ENCODE measurements around the gene TMEM253. TPM values are rescaled to one million over a fixed set of nuclear protein-coding genes. Genes with fewer than 3 reads are reported as not detected.

Gene TMEM253
- total RNA-seq (2021) (0.48 and 0.49 TPM in 2 replicates), Bru-seq, nascent RNA (percentile 36 among the genes with signal in this experiment), BruChase-seq, experiment 1, labeled RNA remaining after a 2-hour chase (percentile 15 among the genes with signal in this experiment), BruChase-seq, experiment 2, labeled RNA remaining after a 6-hour chase (percentile 45 among the genes with signal in this experiment)
- long read RNA-seq, partial matches to known transcripts: 0 of 1 reads
- long read RNA-seq, other reads (novel, unspliced or antisense): 1 of 1 reads

DNA sequence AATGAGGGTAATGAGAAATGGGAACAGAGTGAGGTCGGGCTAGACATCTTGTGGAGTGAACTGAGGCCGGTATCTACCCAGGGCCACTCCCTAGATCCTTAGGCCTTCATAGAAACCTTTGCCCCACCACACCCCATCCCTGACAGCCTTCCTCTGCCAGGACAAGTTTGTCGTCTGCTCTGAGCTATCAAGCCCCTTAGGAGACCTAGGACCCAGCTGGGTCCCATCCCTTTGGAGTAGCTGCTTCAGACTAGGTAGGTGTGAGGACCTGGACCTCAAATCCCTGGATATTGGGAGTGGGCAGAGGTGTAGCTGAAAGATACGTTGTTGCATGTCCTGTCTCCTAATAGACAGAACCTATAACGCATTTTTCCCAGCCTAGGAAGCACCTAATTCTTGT lies at the start of gene TMEM253:
Gene TMEM253 (plus strand): TSS at position 136 of the 400 bp plus-strand sequence. CDS start 278 bp downstream, outside the sequence.
- intact Hi-C loops (cut with micrococcal nuclease; ENCODE audit: unreplicated experiment): no loop called here

DNA sequence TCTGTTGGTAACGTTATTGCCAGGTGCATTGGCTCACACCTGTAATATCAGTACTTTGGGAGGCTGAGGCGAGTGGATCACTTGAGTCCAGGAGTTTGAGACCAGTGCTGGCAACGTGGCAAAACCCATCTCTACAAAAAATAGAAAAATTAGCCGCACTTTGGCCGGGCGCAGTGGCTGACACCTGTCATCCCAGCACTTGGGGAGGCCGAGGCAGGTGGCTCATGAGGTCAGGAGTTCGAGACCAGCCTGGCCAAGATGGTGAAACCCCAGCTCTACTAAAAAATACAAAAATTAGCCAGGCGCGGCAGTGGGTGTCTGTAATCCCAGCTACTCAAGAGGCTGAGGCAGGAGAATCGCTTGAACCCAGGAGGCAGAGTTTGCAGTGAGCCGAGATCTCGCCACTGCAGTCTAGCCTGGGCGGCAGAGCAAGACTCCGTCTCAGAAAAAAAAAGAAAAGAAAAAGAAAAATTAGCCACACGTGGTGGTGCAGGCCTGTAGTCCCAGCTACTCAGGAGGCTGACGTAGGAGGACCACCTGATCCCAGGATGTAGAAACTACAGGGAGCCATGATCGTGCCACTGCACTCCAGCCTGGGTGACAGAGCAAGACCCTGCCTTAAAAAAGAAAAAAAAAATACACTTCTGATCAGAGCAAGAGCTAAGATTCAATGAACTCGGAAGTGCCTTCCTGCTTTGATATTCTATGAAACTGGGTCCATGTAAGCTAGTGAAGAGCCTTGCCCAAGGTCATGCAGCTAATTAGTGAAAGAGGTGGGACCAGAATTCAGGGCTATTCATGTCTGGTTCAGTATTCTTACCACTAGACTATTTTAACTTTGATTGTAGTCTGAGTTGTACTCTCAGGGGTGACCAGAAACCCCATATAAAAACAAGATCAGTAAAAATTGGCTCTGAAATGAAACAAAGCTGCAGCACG lies 47.4 kb upstream of the TMEM253 start:
- no peaks in the 10 kb centered on the region for H3K27me3 ChIP-seq (replicated peaks; ENCODE audit: insufficient read depth, low read depth, low read length, poor library complexity)
- no peaks in the 10 kb centered on the region for H3K9me3 ChIP-seq (ENCODE audit: low read depth, low read length, poor library complexity, severe bottlenecking)
- intact Hi-C loops (cut with micrococcal nuclease; ENCODE audit: unreplicated experiment): no loop called here
- H3K36me3 ChIP-seq (ENCODE audit: insufficient read depth, low read length, poor library complexity, severe bottlenecking): no peaks in the 10 kb centered on the region
- ChIA-PET POLR2A (ENCODE audit: low non-redundant PET) (no interaction called here), CTCF (no interaction called here)
- no peaks in the 10 kb centered on the region for H3K4me1 ChIP-seq (ENCODE audit: insufficient read depth, low read length, poor library complexity, severe bottlenecking)
- no peak overlapping the region for H3K4me3 ChIP-seq (ENCODE audit: low read depth, low read length, poor library complexity, severe bottlenecking)
- H3K27ac ChIP-seq (ENCODE audit: low read depth, low read length, poor library complexity, severe bottlenecking): no peak overlapping the region
- no peak for TF ChIP-seq EZH2 (IDR thresholded peaks at IDR 0.05; ENCODE audit: borderline replicate concordance, low read depth, low read length, poor library complexity, severe bottlenecking)
- TF ChIP-seq, protein P1, sequence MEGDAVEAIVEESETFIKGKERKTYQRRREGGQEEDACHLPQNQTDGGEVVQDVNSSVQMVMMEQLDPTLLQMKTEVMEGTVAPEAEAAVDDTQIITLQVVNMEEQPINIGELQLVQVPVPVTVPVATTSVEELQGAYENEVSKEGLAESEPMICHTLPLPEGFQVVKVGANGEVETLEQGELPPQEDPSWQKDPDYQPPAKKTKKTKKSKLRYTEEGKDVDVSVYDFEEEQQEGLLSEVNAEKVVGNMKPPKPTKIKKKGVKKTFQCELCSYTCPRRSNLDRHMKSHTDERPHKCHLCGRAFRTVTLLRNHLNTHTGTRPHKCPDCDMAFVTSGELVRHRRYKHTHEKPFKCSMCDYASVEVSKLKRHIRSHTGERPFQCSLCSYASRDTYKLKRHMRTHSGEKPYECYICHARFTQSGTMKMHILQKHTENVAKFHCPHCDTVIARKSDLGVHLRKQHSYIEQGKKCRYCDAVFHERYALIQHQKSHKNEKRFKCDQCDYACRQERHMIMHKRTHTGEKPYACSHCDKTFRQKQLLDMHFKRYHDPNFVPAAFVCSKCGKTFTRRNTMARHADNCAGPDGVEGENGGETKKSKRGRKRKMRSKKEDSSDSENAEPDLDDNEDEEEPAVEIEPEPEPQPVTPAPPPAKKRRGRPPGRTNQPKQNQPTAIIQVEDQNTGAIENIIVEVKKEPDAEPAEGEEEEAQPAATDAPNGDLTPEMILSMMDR (conservative IDR thresholded peaks at IDR 0.05; ENCODE audit: low read depth, low read length): no peak
- DNase-seq (ENCODE audit: low spot score): no peak
- no TSS peak for BruUV-seq (replicated peaks)

More for the DNA sequence above, at the start of gene TMEM253:
- POLR2A ChIA-PET (ENCODE audit: low non-redundant PET): no interaction called here
- BruUV-seq (replicated peaks): no TSS peak
- TF ChIP-seq EZH2 (IDR thresholded peaks at IDR 0.05; ENCODE audit: borderline replicate concordance, low read depth, low read length, poor library complexity, severe bottlenecking): no peak
- TF ChIP-seq, protein P1 (conservative IDR thresholded peaks at IDR 0.05; ENCODE audit: low read depth, low read length): no peak
- H3K27ac ChIP-seq (ENCODE audit: low read depth, low read length, poor library complexity, severe bottlenecking): no peak within 1 kb of the TSS
- CTCF ChIA-PET: interaction anchor here (1.4 to 2.9 kb wide), 3 partner anchors 9 to 86 kb away, joined by 3 to 8 read pairs (median 4); no protein-coding TSS in a partner anchor
- no peak within 1 kb of the TSS for H3K4me3 ChIP-seq (ENCODE audit: low read depth, low read length, poor library complexity, severe bottlenecking)
- no peaks in the 10 kb centered on the region for H3K9me3 ChIP-seq (ENCODE audit: low read depth, low read length, poor library complexity, severe bottlenecking)
- no peaks in the 10 kb centered on the region for H3K36me3 ChIP-seq (ENCODE audit: insufficient read depth, low read length, poor library complexity, severe bottlenecking)
- no peak for DNase-seq (ENCODE audit: low spot score)
- H3K27me3 ChIP-seq (replicated peaks; ENCODE audit: insufficient read depth, low read depth, low read length, poor library complexity): no peaks in the 10 kb centered on the region
- peaks cover 35% of the 10 kb centered on the region for H3K4me1 ChIP-seq (ENCODE audit: insufficient read depth, low read length, poor library complexity, severe bottlenecking)

DNA sequence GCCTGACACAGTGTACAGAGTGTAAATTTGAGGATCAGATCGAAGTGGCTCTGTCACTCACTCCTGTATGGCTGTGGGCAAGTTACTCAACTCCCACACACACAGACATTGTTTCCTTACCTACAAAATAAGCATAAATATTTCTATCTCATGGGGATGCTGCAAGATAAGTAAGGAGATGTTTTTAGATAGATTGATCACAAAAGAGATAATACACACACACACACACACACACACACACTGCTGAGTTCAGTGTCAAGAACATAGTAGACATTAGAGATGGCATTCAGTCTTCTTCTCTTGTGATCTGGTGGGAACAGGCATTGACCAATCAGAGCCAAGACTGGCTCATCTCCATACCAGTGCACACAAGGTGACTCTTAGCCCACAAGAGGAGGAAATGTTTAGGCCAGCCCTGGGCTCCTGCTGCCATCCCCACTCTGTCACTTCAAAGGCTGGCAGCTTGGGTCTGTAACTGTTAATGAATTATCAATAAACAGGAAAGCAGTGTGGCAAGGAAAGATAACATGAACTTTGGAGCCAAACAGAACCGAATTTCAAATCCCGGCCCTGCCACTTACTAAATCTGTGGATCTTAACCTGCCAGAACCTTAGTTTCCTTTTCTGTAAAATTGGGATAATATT lies 46.6 kb upstream of the TMEM253 start:
- intact Hi-C loops (cut with micrococcal nuclease; ENCODE audit: unreplicated experiment): no loop called here
- H3K27me3 ChIP-seq (replicated peaks; ENCODE audit: insufficient read depth, low read depth, low read length, poor library complexity): no peaks in the 10 kb centered on the region
- no TSS peak for BruUV-seq (replicated peaks)
- ChIA-PET POLR2A (ENCODE audit: low non-redundant PET) (no interaction called here), CTCF (no interaction called here)
- H3K4me1 ChIP-seq (ENCODE audit: insufficient read depth, low read length, poor library complexity, severe bottlenecking): no peaks in the 10 kb centered on the region
- TF ChIP-seq, protein P1 (conservative IDR thresholded peaks at IDR 0.05; ENCODE audit: low read depth, low read length): no peak
- TF ChIP-seq EZH2 (IDR thresholded peaks at IDR 0.05; ENCODE audit: borderline replicate concordance, low read depth, low read length, poor library complexity, severe bottlenecking): no peak
- no peak for DNase-seq (ENCODE audit: low spot score)
- no peaks in the 10 kb centered on the region for H3K36me3 ChIP-seq (ENCODE audit: insufficient read depth, low read length, poor library complexity, severe bottlenecking)
- H3K4me3 ChIP-seq (ENCODE audit: low read depth, low read length, poor library complexity, severe bottlenecking): no peak overlapping the region
- H3K9me3 ChIP-seq (ENCODE audit: low read depth, low read length, poor library complexity, severe bottlenecking): no peaks in the 10 kb centered on the region
- H3K27ac ChIP-seq (ENCODE audit: low read depth, low read length, poor library complexity, severe bottlenecking): no peak overlapping the region

Data from A673 (cell line).